NCI-H82 treated with DMSO at 0.1 percent for 48 hours (cell line): ENCODE measurements around the gene SPDYE9.
"Not testable (repeated sequence)": the region's sequence is repeated elsewhere in the genome, so short reads cannot be mapped to it uniquely, and the experiment has no call there.

Experiments used
- DNase-seq: peaks from one replicate; lab custom pipeline; 2025; ENCODE audit not compliant: unreplicated experiment; lab: John Stamatoyannopoulos, UW

Gene SPDYE9

GRCh38 chr7:73085938-73086337 is at the start of gene SPDYE9:
SPDYE9 (minus strand) TSS chr7:73086038; CDS start chr7:73084238, 1,800 bp downstream.
- DNase-seq = not testable (repeated sequence)

GRCh38 chr7:73134866-73135265 is 49.0 kb upstream of the SPDYE9 start:
- not testable (repeated sequence) for DNase-seq

GRCh38 chr7:73132651-73133217 is 46.9 kb upstream of the SPDYE9 start:
- not testable (repeated sequence) for DNase-seq

GRCh38 chr7:73130612-73131011 is 44.8 kb upstream of the SPDYE9 start:
- DNase-seq = not testable (repeated sequence)

DNA sequence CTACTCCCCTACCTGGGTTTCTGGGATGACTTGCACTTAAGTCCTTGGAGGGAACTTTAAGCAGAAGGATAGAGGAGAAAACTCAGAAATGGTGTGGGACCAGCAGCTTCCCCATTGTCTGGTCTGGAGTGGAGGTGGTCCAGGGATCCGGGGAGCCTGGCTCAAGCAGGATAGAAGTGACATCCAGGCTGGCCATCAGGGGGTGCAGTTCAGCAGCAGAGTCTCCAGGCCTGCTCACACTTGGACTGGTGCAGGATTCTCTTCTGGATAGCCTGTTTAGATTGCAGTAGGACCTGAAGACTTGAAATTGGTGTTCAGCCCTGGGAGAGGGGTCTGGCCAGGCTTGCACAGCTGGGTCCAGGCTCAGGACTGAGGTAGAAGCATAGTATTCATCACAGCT is 38.3 kb upstream of the SPDYE9 start:
- not testable (repeated sequence) for DNase-seq

GRCh38 chr7:73122778-73123447 is 37.1 kb upstream of the SPDYE9 start:
- not testable (repeated sequence) for DNase-seq

DNA sequence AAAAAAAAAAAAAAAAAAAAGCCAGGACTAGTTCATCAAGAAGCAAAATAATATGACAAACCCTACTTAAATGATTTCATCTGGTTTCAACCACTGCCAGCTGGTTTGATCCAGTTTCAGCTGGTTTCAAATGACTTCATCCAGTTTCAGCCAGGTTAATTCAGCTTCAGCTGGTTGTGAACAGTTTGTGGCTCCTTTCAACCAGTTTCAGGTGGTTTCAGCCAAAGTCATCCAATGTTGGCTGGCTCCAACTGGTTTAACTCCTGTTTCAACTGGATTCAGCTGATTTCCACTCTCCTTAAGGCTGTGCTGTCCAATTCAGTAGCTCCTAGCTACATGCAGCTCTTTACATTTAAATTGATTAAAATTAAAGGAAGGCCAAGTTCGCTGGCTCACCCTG is 32.3 kb upstream of the SPDYE9 start:
- DNase-seq = not testable (repeated sequence)

GRCh38 chr7:73057811-73058210 is 28.0 kb downstream of the SPDYE9 start, which contains the start of gene SPDYE11:
SPDYE11 (minus strand) TSS chr7:73057911; CDS start chr7:73056111, 1,800 bp downstream.
- not testable (repeated sequence) for DNase-seq

- DNase-seq = not testable (repeated sequence)
Measured at GRCh38 chr7:73029666-73030065, 56.2 kb downstream of the SPDYE9 start, which contains the start of gene SPDYE8. SPDYE8 (minus strand) TSS chr7:73029766; CDS start chr7:73027966, 1,800 bp downstream.
